HepG2 (cell line): ENCODE results near the gene CCDC97. TPM values are rescaled to one million over a fixed set of nuclear protein-coding genes. Genes with fewer than 3 reads are reported as not detected.

Experiments
- FOXM1 ChIP-seq: sonication (generic); formaldehyde crosslinking; IDR thresholded peaks from 2 replicates; pipeline ENCODE4 v1.5.0; 2020; ENCODE audit warnings: missing genetic modification reagents
- GPN1 ChIP-seq: sonication (generic); formaldehyde crosslinking; IDR thresholded peaks from 2 replicates; pipeline ENCODE4 v1.5.1; 2020; ENCODE audit warnings: missing genetic modification reagents, borderline replicate concordance
- HMG20A ChIP-seq: IDR thresholded peaks from 2 replicates; pipeline ENCODE4 v1.6.1; 2016; ENCODE audit warnings: borderline replicate concordance
- HMGA1 ChIP-seq: sonication (generic); formaldehyde crosslinking; conservative IDR thresholded peaks from 2 replicates; pipeline ENCODE4 v1.4.0; 2020; ENCODE audit warnings: missing genetic modification reagents
- IRX3 ChIP-seq: sonication (generic); formaldehyde crosslinking; IDR thresholded peaks from 2 replicates; pipeline ENCODE4 v1.8.1; 2023; ENCODE audit warnings: mild to moderate bottlenecking, low read depth, missing genetic modification reagents, borderline replicate concordance
- LCORL ChIP-seq, 2 experiments: fragments of 450-650 bp in 1 of 2; sonication (generic) in 1 of 2; formaldehyde crosslinking in 1 of 2; IDR thresholded peaks; 2 replicates each; pipeline versions ENCODE4 v1.5.0 to v1.6.1; 2017 to 2020; ENCODE audit warnings: antibody characterized with exemption in 1 of 2, missing genetic modification reagents in 1 of 2
- MAFG ChIP-seq: sonication (generic); formaldehyde crosslinking; IDR thresholded peaks from 2 replicates; pipeline ENCODE4 v1.5.1; 2020; ENCODE audit warnings: mild to moderate bottlenecking, missing genetic modification reagents
- MED1 ChIP-seq: sonication (generic); formaldehyde crosslinking; IDR thresholded peaks from 2 replicates; pipeline ENCODE4 v1.4.0; 2020; ENCODE audit warnings: missing genetic modification reagents
- MTA3 ChIP-seq: sonication (generic); formaldehyde crosslinking; IDR thresholded peaks from 2 replicates; pipeline ENCODE4 v1.4.0; 2020; ENCODE audit warnings: missing genetic modification reagents
- MXD3 ChIP-seq: IDR thresholded peaks from 2 replicates; pipeline ENCODE4 v1.6.1; 2016; ENCODE audit warnings: mild to moderate bottlenecking, missing biosample characterization, missing genetic modification reagents
- NBN ChIP-seq: fragments of 450-650 bp; conservative IDR thresholded peaks from 2 replicates; pipeline ENCODE4 v1.6.1; 2017
- NFATC3 ChIP-seq: sonication (generic); formaldehyde crosslinking; IDR thresholded peaks from 2 replicates; pipeline ENCODE4 v1.5.1; 2020; ENCODE audit warnings: mild to moderate bottlenecking, missing genetic modification reagents
- RNF2 ChIP-seq: fragments of 450-650 bp; conservative IDR thresholded peaks from 2 replicates; pipeline ENCODE4 v1.6.1; 2016; ENCODE audit warnings: low read depth
- TAF15 ChIP-seq: fragments of 200-400 bp; formaldehyde crosslinking; IDR thresholded peaks from one replicate; pipeline ENCODE4 v1.6.1; 2018; ENCODE audit warnings: mild to moderate bottlenecking, low read depth, low read length; ENCODE audit not compliant: poor library complexity, severe bottlenecking
- ZBTB34 ChIP-seq: sonication (generic); formaldehyde crosslinking; IDR thresholded peaks from 2 replicates; pipeline ENCODE4 v1.8.0; 2022; ENCODE audit warnings: mild to moderate bottlenecking, missing genetic modification reagents
- ZMAT3 ChIP-seq: sonication (generic); formaldehyde crosslinking; conservative IDR thresholded peaks from 2 replicates; pipeline ENCODE4 v1.7.0; 2021; ENCODE audit warnings: missing genetic modification reagents
- ZMYM3 ChIP-seq: sonication (generic); formaldehyde crosslinking; IDR thresholded peaks from 2 replicates; pipeline ENCODE4 v1.5.1; 2020; ENCODE audit warnings: mild to moderate bottlenecking, missing genetic modification reagents
- ZNF10 ChIP-seq: sonication (generic); formaldehyde crosslinking; IDR thresholded peaks from 2 replicates; pipeline ENCODE4 v1.4.0; 2020; ENCODE audit warnings: mild to moderate bottlenecking, low read depth, missing genetic modification reagents, borderline replicate concordance
- ZNF34 ChIP-seq: sonication (generic); formaldehyde crosslinking; IDR thresholded peaks from 2 replicates; pipeline ENCODE4 v1.4.0; 2020; ENCODE audit warnings: mild to moderate bottlenecking, missing genetic modification reagents, borderline replicate concordance
- ZNF564 ChIP-seq: sonication (generic); formaldehyde crosslinking; IDR thresholded peaks from 2 replicates; pipeline ENCODE4 v1.8.1; 2023; ENCODE audit warnings: mild to moderate bottlenecking, missing genetic modification reagents
- ZNF605 ChIP-seq: sonication (generic); formaldehyde crosslinking; IDR thresholded peaks from 2 replicates; pipeline ENCODE4 v1.8.0; 2022; ENCODE audit warnings: mild to moderate bottlenecking, missing genetic modification reagents
- ZNF619 ChIP-seq: sonication (generic); formaldehyde crosslinking; IDR thresholded peaks from 2 replicates; pipeline ENCODE4 v1.4.0; 2020; ENCODE audit warnings: mild to moderate bottlenecking, missing genetic modification reagents
- polyA plus RNA-seq, 8 experiments: library from polyadenylated mRNA; depleted of rRNA in 3 of 8; stranded (reverse) in 7 of 8; unstranded in 1 of 8; fragments of >200 nt; fragmentation: Illumina TruSeq in 4 of 8; extraction: Trizol in 4 of 8; gene quantifications; 2 replicates each; pipeline versions ENCODE4 v1.2.1 to v1.2.3, GENCODE V29; 2011 to 2016; ENCODE audit warnings: low read depth in 4 of 8, missing spikeins in 1 of 8, mixed read lengths in 1 of 8; ENCODE audit not compliant: insufficient read depth in 1 of 8
- total RNA-seq, 5 experiments: library from RNA; depleted of rRNA; stranded (reverse); fragments of >200 nt; fragmentation: Illumina TruSeq; extraction: Trizol; gene quantifications; 2 replicates each; pipeline ENCODE4 v1.2.3, GENCODE V29; 2016; ENCODE audit warnings: low read depth in 1 of 5
- TF ChIP-seq, protein P1 (sequence below), 2 experiments: sonication (generic) in 1 of 2; formaldehyde crosslinking in 1 of 2; IDR thresholded peaks; 2 replicates each; pipeline versions ENCODE4 v1.5.1 to v1.6.1; 2011 to 2020; ENCODE audit warnings: borderline replicate concordance in 1 of 2, low read depth in 1 of 2, low read length in 1 of 2, mild to moderate bottlenecking in 1 of 2, missing genetic modification reagents in 1 of 2, moderate library complexity in 1 of 2
- TF ChIP-seq, protein P2 (sequence below): sonication (generic); formaldehyde crosslinking; IDR thresholded peaks from 2 replicates; pipeline ENCODE4 v1.4.0; 2020; ENCODE audit warnings: missing genetic modification reagents

CCDC97 gene
- total and polyA plus RNA-seq, 2 of the 13 experiments (the other 11 are each of a cell fraction or from before 2014, with no cell fraction given): 6.2 to 7.3 TPM

GRCh38 chr19:41352609-41353465, 42.9 kb downstream of the CCDC97 start (continued):
- TF ChIP-seq, protein P1, sequence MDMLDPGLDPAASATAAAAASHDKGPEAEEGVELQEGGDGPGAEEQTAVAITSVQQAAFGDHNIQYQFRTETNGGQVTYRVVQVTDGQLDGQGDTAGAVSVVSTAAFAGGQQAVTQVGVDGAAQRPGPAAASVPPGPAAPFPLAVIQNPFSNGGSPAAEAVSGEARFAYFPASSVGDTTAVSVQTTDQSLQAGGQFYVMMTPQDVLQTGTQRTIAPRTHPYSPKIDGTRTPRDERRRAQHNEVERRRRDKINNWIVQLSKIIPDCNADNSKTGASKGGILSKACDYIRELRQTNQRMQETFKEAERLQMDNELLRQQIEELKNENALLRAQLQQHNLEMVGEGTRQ (IDR thresholded peaks at IDR 0.05; ENCODE audit: low read depth, low read length): no peak
- TF ChIP-seq, protein P1 (CRISPR knock-in tag; IDR thresholded peaks at IDR 0.05; ENCODE audit: borderline replicate concordance): no peak
- TF ChIP-seq ZNF34 (CRISPR knock-in tag) (peak; percentile 67; the same call in 1 of the 2 replicates), GPN1 (CRISPR knock-in tag) (0 out of 2 replicates have a peak, but pooled peaks have one; percentile 20), MTA3 (no peak), MAFG (CRISPR knock-in tag) (no peak), ZNF564 (CRISPR knock-in tag) (no peak; the same call in 1 of the 2 replicates), RNF2 (0 out of 2 replicates have a peak, but pooled peaks have one; percentile 49), ZMYM3 (peak; percentile 66), ZMAT3 (CRISPR knock-in tag) (peak; percentile 62; the same call in 1 of the 2 replicates), TAF15 (no peak), NBN (no peak), IRX3 (no peak), MXD3 (CRISPR knock-in tag) (peak; percentile 61; the same call in 1 of the 2 replicates), FOXM1 (CRISPR knock-in tag) (no peak), MED1 (no peak; the same call in 1 of the 2 replicates), ZBTB34 (CRISPR knock-in tag) (no peak), HMG20A (no peak), ZNF10 (CRISPR knock-in tag) (no peak), HMGA1 (CRISPR knock-in tag) (no peak), LCORL (IDR thresholded peaks at IDR 0.05) (no peak), LCORL (CRISPR knock-in tag; IDR thresholded peaks at IDR 0.05) (peak; percentile 34; the same call in 1 of the 2 replicates), ZNF605 (CRISPR knock-in tag) (no peak; the same call in 1 of the 2 replicates), NFATC3 (CRISPR knock-in tag) (no peak), ZNF619 (CRISPR knock-in tag) (no peak)
- TF ChIP-seq, protein P2, sequence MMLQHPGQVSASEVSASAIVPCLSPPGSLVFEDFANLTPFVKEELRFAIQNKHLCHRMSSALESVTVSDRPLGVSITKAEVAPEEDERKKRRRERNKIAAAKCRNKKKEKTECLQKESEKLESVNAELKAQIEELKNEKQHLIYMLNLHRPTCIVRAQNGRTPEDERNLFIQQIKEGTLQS: no peak
